Measurements from ENCODE around the gene ALDH16A1. TPM values are rescaled to one million over a fixed set of nuclear protein-coding genes. Genes with fewer than 3 reads are reported as not detected.
A peak's percentile ranks its signal among the peaks of the same experiment; 100 is the strongest.

The ALDH16A1 gene
- total RNA-seq, 4 donors from 2014 or later = 33.8 to 53.6 (median 49.1) TPM

- H3K4me1 ChIP-seq = peaks cover 0 to 26% (median 19%) of the 10 kb centered on the region in 4 donors
- no peak for DNase-seq
- peaks cover 0 to 26% (median 0%) of the 10 kb centered on the region in 3 donors for H3K36me3 ChIP-seq
- H3K9me3 ChIP-seq = no peaks in the 10 kb centered on the region
- peak overlapping the region in 3 of 4 donors; percentile 25 to 95 (median 41) for H3K4me3 ChIP-seq
- no peaks in the 10 kb centered on the region for H3K27me3 ChIP-seq
- TF ChIP-seq CTCF (IDR thresholded peaks at IDR 0.05) = peak in 3 of 6 experiments; percentile 11 to 22 (median 18)
- TF ChIP-seq POLR2A (IDR thresholded peaks at IDR 0.05) = no peak
- peak overlapping the region; percentile 55 to 94 (median 74) for H3K27ac ChIP-seq
Observed at GRCh38 chr19:49486710-49487276, 33.8 kb downstream of the ALDH16A1 start.

GRCh38 chr19:49487277-49488045 is 34.4 kb downstream of the ALDH16A1 start, which contains the start of gene RPL13A:
RPL13A (plus strand) TSS chr19:49487608; CDS start chr19:49487630, 22 bp downstream.
- H3K36me3 ChIP-seq = peaks cover 0 to 32% (median 0%) of the 10 kb centered on the region in 3 donors
- TF ChIP-seq CTCF (IDR thresholded peaks at IDR 0.05) = peak in 1 of 6 experiments; percentile 6
- peak; percentile 99 for TF ChIP-seq POLR2A (IDR thresholded peaks at IDR 0.05)
- no peaks in the 10 kb centered on the region for H3K9me3 ChIP-seq
- H3K27ac ChIP-seq = peak within 1 kb of the TSS; percentile 92 to 95 (median 94)
- H3K4me3 ChIP-seq = peak within 1 kb of the TSS; percentile 94 to 99 (median 96)
- H3K4me1 ChIP-seq = peaks cover 0 to 26% (median 19%) of the 10 kb centered on the region in 4 donors
- peak; percentile 99 to 100 (median 100) for DNase-seq
- no peaks in the 10 kb centered on the region for H3K27me3 ChIP-seq

GRCh38 chr19:49488046-49488862 is 35.2 kb downstream of the ALDH16A1 start:
- no peak for TF ChIP-seq CTCF (IDR thresholded peaks at IDR 0.05)
- no peak for TF ChIP-seq POLR2A (IDR thresholded peaks at IDR 0.05)

GRCh38 chr19:49488863-49489537 is 36.0 kb downstream of the ALDH16A1 start:
- TF ChIP-seq POLR2A (IDR thresholded peaks at IDR 0.05) = no peak
- no peak for TF ChIP-seq CTCF (IDR thresholded peaks at IDR 0.05)
- Histone ChIP-seq H3K27me3 (no peaks in the 10 kb centered on the region), H3K4me3 (peak overlapping the region; percentile 94 to 99 (median 96)), H3K9me3 (no peaks in the 10 kb centered on the region), H3K36me3 (peaks cover 0 to 37% (median 0%) of the 10 kb centered on the region in 3 donors), H3K4me1 (peaks cover 0 to 26% (median 19%) of the 10 kb centered on the region in 4 donors), H3K27ac (peak overlapping the region; percentile 92 to 95 (median 94))
- no peak for DNase-seq

More at GRCh38 chr19:49488046-49488862, 35.2 kb downstream of the ALDH16A1 start:
- Histone ChIP-seq H3K4me3 (peak overlapping the region; percentile 94 to 99 (median 96)), H3K4me1 (peaks cover 0 to 26% (median 19%) of the 10 kb centered on the region in 4 donors), H3K27ac (peak overlapping the region; percentile 92 to 95 (median 94)), H3K9me3 (no peaks in the 10 kb centered on the region), H3K36me3 (peaks cover 0 to 37% (median 0%) of the 10 kb centered on the region in 3 donors), H3K27me3 (no peaks in the 10 kb centered on the region)
- no peak for DNase-seq
